ENCODE measurements around the gene CASP10. TPM values are rescaled to one million over a fixed set of nuclear protein-coding genes. Genes with fewer than 3 reads are reported as not detected.

The CASP10 gene
- polyA plus RNA-seq, 1 of the 3 experiments (the other 2 are of a cell fraction), result 0.12 TPM

DNA sequence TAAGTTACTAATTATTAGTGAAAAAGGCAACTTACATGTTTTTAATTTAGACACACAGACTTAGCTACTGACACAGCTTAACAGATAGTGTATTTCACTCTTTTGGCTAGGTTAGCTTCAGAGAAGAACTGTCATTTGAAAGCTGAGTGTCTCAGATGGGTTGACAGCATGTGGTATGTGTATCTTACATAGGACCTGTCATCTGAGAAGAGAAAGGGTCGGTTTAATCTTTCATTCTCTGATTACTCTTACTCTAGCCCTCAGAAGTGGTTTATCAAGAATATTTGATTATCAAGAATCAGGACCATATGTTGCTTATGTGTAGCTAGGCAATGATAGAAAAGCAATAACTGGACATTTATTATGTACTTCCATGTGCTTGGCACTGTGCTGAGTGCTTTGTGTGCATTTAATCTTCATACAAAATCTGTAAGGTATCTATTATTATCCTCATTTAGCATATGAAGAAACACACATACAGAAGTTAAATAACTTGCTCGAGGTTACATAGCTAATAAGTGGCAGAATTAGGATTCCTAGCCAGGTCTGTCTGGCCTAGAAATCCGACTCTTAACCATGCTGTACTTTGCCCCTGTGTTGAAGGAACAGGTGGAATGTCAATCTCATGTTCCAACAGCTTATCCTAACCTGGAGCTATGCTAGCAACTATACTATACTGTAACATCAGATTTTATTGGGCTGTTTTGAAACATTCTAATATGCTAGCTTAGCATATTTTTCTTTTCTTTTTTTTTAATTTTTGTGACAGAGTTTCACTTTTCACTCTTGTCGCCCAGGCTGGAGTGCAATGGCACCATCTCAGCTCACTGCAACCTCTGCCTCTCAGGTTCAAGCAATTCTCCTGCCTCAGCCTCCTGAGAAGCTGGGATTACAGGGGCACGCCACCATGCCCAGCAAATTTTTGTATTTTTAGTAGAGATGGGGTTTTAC, 38.6 kb upstream of the CASP10 start (continued):
- TF ChIP-seq TCF12 (IDR thresholded peaks at IDR 0.05), result no peak
- TF ChIP-seq MEF2A (IDR thresholded peaks at IDR 0.05; ENCODE audit: borderline replicate concordance, low read depth), result no peak
- TF ChIP-seq, protein P1, sequence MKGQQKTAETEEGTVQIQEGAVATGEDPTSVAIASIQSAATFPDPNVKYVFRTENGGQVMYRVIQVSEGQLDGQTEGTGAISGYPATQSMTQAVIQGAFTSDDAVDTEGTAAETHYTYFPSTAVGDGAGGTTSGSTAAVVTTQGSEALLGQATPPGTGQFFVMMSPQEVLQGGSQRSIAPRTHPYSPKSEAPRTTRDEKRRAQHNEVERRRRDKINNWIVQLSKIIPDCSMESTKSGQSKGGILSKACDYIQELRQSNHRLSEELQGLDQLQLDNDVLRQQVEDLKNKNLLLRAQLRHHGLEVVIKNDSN (IDR thresholded peaks at IDR 0.05; ENCODE audit: borderline replicate concordance, low read depth), result no peak
- TF ChIP-seq MXI1 (IDR thresholded peaks at IDR 0.05; ENCODE audit: low read depth, low read length), result peak; percentile 75; the same call in 1 of the 2 replicates
- no peak for TF ChIP-seq FOXM1 (IDR thresholded peaks at IDR 0.05; ENCODE audit: low read depth)
- TF ChIP-seq ELF1 (IDR thresholded peaks at IDR 0.05), result no peak
- TF ChIP-seq, protein P2, sequence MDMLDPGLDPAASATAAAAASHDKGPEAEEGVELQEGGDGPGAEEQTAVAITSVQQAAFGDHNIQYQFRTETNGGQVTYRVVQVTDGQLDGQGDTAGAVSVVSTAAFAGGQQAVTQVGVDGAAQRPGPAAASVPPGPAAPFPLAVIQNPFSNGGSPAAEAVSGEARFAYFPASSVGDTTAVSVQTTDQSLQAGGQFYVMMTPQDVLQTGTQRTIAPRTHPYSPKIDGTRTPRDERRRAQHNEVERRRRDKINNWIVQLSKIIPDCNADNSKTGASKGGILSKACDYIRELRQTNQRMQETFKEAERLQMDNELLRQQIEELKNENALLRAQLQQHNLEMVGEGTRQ (IDR thresholded peaks at IDR 0.05; ENCODE audit: borderline replicate concordance, low read depth, low read length), result no peak
- no peak for TF ChIP-seq SIN3A (IDR thresholded peaks at IDR 0.05; ENCODE audit: borderline replicate concordance, low read depth, low read length)
- no peak for TF ChIP-seq FOSL2 (IDR thresholded peaks at IDR 0.05; ENCODE audit: borderline replicate concordance, low read depth)
- TF ChIP-seq, protein P3, sequence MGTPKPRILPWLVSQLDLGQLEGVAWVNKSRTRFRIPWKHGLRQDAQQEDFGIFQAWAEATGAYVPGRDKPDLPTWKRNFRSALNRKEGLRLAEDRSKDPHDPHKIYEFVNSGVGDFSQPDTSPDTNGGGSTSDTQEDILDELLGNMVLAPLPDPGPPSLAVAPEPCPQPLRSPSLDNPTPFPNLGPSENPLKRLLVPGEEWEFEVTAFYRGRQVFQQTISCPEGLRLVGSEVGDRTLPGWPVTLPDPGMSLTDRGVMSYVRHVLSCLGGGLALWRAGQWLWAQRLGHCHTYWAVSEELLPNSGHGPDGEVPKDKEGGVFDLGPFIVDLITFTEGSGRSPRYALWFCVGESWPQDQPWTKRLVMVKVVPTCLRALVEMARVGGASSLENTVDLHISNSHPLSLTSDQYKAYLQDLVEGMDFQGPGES (IDR thresholded peaks at IDR 0.05; ENCODE audit: low read depth, low read length), result no peak
- TF ChIP-seq, protein P4, sequence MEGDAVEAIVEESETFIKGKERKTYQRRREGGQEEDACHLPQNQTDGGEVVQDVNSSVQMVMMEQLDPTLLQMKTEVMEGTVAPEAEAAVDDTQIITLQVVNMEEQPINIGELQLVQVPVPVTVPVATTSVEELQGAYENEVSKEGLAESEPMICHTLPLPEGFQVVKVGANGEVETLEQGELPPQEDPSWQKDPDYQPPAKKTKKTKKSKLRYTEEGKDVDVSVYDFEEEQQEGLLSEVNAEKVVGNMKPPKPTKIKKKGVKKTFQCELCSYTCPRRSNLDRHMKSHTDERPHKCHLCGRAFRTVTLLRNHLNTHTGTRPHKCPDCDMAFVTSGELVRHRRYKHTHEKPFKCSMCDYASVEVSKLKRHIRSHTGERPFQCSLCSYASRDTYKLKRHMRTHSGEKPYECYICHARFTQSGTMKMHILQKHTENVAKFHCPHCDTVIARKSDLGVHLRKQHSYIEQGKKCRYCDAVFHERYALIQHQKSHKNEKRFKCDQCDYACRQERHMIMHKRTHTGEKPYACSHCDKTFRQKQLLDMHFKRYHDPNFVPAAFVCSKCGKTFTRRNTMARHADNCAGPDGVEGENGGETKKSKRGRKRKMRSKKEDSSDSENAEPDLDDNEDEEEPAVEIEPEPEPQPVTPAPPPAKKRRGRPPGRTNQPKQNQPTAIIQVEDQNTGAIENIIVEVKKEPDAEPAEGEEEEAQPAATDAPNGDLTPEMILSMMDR (IDR thresholded peaks at IDR 0.05), result no peak
- TF ChIP-seq, protein P5, sequence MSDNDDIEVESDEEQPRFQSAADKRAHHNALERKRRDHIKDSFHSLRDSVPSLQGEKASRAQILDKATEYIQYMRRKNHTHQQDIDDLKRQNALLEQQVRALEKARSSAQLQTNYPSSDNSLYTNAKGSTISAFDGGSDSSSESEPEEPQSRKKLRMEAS (IDR thresholded peaks at IDR 0.05; ENCODE audit: low read depth), result no peak
- TF ChIP-seq GATA2 (CRISPR knock-in tag; IDR thresholded peaks at IDR 0.05), result no peak; the same call in 1 of the 2 replicates
- TF ChIP-seq, protein P6, sequence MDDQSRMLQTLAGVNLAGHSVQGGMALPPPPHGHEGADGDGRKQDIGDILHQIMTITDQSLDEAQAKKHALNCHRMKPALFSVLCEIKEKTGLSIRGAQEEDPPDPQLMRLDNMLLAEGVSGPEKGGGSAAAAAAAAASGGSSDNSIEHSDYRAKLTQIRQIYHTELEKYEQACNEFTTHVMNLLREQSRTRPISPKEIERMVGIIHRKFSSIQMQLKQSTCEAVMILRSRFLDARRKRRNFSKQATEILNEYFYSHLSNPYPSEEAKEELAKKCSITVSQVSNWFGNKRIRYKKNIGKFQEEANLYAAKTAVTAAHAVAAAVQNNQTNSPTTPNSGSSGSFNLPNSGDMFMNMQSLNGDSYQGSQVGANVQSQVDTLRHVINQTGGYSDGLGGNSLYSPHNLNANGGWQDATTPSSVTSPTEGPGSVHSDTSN (IDR thresholded peaks at IDR 0.05), result no peak

Data from SK-N-SH (cell line).